Tongue (tissue), 3 donors: ENCODE results near the gene ZNF189. TPM values are rescaled to one million over a fixed set of nuclear protein-coding genes. Genes with fewer than 3 reads are reported as not detected.

ENCODE experiments used
- DNase-seq: peaks from one replicate; pipeline ENCODE4 v3.0.0-alpha.2; 2015
- small RNA-seq: library from RNA; depleted of rRNA; stranded (forward); fragments of <200 nt; gene quantifications from one replicate; pipeline ENCODE3, GENCODE V24; 2014; ENCODE audit warnings: low replicate concordance
- total RNA-seq: library from RNA; depleted of rRNA; stranded (reverse); fragments of >200 nt; gene quantifications from one replicate; pipeline ENCODE4 v1.2.3, GENCODE V29; 2014

Gene ZNF189
- total RNA-seq, 1 donor from 2014 or later, result 31.8 TPM

DNA sequence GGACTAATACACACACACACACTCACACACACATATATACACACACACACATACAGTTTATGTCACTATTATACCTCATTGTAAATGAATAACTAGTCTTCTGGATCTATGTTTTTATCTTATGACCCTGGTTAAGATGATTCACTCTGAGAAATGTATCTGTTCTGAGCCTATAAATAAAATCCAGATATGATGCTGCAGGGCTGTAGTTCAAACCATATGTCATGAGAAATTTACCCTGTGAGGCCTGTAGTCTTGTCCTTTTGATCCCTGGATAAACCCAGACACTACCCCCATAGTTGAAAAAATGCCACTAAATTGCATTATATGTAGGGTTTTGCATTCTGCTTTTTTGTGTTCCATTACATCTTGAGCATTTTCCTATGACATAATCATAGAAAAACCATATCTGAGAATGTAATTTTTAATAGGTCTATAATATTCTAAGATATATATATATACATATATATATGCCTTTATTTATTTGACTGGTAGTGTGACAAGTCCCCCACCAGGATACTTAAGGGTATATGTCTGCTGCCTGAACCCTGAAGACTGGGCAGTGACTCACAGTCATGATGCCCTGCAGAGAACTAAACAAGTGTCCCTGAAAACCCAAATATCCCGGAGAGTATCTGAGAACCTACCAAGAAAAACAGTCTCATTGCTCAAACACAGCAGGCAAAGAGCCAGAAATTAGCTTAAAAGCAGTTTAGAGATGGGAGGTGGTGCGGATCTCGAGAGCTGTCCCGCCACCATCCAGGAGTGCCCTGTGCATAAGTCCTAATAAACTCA is 55.3 kb downstream of the ZNF189 start:
- DNase-seq, result no peak

- no peak for DNase-seq
These were observed 57.1 kb downstream of the ZNF189 start for GRCh38 chr9:101455656-101456240.

DNA sequence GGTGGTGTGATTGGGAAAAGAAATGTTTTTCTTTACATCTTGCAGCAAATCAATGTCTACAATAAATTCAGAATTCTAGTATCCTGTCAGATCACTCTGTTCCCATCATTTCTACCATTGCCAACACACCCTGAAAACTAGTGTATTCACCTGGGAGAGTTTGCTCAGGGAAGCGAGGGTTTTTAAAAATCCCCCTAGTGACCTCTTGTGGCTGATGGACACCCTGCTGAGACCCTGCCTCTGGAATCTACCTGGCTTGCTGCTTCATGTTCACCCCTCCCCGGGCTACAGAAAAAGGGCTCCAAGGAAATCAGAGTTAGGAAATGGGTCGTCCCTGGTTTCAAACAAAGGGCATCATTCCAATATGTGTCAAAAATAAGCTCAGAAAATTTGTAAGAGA is 58.4 kb downstream of the ZNF189 start:
- DNase-seq, result no peak

DNA sequence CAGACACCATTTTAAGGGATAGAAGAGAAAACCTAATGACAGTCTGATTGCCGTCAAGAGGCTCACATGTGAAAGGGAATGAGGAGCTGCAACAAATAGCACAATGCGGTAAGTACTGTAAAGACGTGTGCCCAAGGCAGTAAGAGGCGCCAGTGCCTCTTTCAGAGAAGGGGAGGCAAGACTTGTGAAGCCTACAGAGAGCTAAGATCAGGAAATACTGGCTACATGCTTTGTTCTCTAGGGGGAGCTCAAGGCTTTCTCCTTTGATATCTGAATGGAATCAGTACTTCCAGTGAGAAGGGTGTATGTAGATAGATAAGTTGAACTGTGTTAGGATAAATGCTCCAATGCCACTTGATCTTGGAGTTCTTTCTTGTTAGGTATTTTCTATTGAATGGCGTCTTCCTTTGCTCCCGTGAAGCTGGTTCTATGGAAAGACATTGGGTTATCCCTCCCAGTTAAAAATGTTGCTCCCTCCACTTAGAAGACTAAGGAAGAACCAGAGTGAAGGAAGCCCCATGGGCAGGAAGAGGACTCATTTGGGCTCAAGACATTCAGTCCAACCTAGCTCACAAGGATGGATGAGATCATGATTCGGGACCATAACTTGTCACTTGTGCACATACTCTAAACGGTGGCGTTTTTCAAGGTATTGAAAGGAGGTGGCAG is 60.4 kb downstream of the ZNF189 start:
- peak; percentile 77 for DNase-seq

Small RNA genes within 50 kb of the gene (small RNA-seq; reads per million reads assigned to genes)
- gene AL353621.2, result not detected

Other genes with a start within 250 kb of the ZNF189 start
- gene BAAT, start 13.8 kb upstream of the ZNF189 start, total RNA-seq, result 0.41 TPM
- 29.2 TPM for gene MRPL50, start 233 bp upstream of the ZNF189 start, total RNA-seq
- not detected for gene ALDOB, start 36.9 kb downstream of the ZNF189 start, total RNA-seq
- gene RNF20, start 135.0 kb downstream of the ZNF189 start, total RNA-seq, result 35.1 TPM
- not detected for gene PPP3R2, start 196.1 kb downstream of the ZNF189 start, total RNA-seq